ENCODE results near the gene AKAP6. TPM values are rescaled to one million over a fixed set of nuclear protein-coding genes. Genes with fewer than 3 reads are reported as not detected.

Gene AKAP6
- total RNA-seq, 1 donor from 2014 or later: 7.7 TPM

- Histone ChIP-seq H3K4me1 (no peaks in the 10 kb centered on the region), H3K36me3 (no peaks in the 10 kb centered on the region), H3K27me3 (no peaks in the 10 kb centered on the region), H3K27ac (no peak overlapping the region), H3K9me3 (no peaks in the 10 kb centered on the region), H3K4me3 (no peak overlapping the region)
- no peak for DNase-seq
- TF ChIP-seq CTCF (IDR thresholded peaks at IDR 0.05): no peak
- intact Hi-C loops (cut with DNase I): no loop called here
- ATAC-seq: no peak
Measured at GRCh38 chr14:32403688-32404087, 74.6 kb downstream of the AKAP6 start.

DNA sequence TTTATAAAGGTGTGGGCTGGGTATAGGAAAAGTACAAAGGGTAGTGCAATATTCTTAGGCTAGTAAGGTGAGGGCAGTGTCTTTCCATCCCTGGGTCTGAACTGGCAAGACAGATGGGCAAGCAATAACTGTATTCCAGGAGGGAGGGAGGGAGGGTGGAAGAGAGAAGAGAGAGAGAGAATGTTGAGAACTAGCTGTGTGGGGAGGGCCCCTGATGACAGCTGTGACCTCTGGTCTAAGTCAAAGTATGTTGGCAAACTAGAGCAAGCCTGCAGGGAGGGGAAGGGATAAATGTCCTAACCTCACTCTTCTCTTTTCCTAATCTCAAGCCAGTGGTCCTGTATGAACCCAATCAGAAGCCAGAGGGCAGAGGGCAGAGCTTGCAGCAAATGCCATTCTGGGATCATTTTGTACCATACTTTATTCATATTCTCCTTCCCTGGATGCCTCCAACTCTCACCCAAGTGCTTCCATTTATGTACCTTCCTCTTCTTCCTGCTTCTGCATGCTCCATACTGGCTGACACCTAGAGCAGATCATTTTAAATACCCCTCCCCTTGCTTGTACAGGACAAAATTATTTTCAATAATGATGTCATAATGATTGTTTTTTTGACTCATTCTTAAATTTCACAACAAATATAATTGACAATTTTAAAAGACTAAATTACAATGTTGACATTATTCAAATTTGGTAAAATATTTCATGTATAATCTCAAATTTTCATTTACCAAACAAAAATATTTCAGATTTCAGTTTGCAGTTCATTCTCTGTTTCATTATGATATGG, 75.9 kb downstream of the AKAP6 start:
- no peaks in the 10 kb centered on the region for H3K4me1 ChIP-seq
- DNase-seq (no peak), ATAC-seq (no peak)
- intact Hi-C loops (cut with DNase I): no loop called here
- no peak for TF ChIP-seq CTCF (IDR thresholded peaks at IDR 0.05)
- no peaks in the 10 kb centered on the region for H3K27me3 ChIP-seq
- no peaks in the 10 kb centered on the region for H3K36me3 ChIP-seq
- H3K4me3 ChIP-seq: no peak overlapping the region
- no peaks in the 10 kb centered on the region for H3K9me3 ChIP-seq
- H3K27ac ChIP-seq: no peak overlapping the region

- Histone ChIP-seq H3K4me1 (no peaks in the 10 kb centered on the region), H3K9me3 (no peaks in the 10 kb centered on the region), H3K27ac (no peak overlapping the region), H3K4me3 (no peak overlapping the region), H3K27me3 (no peaks in the 10 kb centered on the region), H3K36me3 (no peaks in the 10 kb centered on the region)
- DNase-seq (no peak), ATAC-seq (no peak)
- intact Hi-C loops (cut with DNase I): no loop called here
- no peak for TF ChIP-seq CTCF (IDR thresholded peaks at IDR 0.05)
Measured at GRCh38 chr14:32405856-32406255, 76.8 kb downstream of the AKAP6 start.

GRCh38 chr14:32407130-32407529, 78.0 kb downstream of the AKAP6 start:
- H3K9me3 ChIP-seq: no peaks in the 10 kb centered on the region
- DNase-seq: no peak

DNA sequence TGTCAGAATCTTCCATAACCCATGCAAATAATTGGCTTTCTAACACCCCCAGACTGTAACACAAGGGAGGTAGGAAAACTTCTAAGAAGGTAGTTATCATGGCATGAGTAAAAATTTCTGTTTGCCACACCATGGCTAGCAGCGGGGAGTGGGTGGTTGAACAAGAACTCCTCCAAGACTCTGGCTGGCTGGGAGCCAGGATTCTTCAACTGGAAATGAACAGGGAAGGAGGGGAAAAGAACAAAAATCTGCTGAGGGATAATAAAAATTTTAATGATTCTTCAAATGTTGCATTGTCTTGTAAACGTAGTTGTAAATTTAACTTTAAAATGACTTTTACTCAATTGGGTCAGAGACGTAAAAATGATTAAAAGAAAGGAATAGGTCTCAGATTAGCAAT, 78.9 kb downstream of the AKAP6 start:
- DNase-seq (no peak), ATAC-seq (no peak)

More at GRCh38 chr14:32407130-32407529, 78.0 kb downstream of the AKAP6 start:
- no peak for ATAC-seq
- Histone ChIP-seq H3K27me3 (no peaks in the 10 kb centered on the region), H3K4me3 (no peak overlapping the region), H3K4me1 (no peaks in the 10 kb centered on the region), H3K27ac (no peak overlapping the region), H3K36me3 (no peaks in the 10 kb centered on the region)
- no peak for TF ChIP-seq CTCF (IDR thresholded peaks at IDR 0.05)
- intact Hi-C loops (cut with DNase I): no loop called here

More for the DNA sequence above, 78.9 kb downstream of the AKAP6 start:
- Histone ChIP-seq H3K4me3 (no peak overlapping the region), H3K27ac (no peak overlapping the region), H3K4me1 (no peaks in the 10 kb centered on the region), H3K27me3 (no peaks in the 10 kb centered on the region), H3K36me3 (no peaks in the 10 kb centered on the region), H3K9me3 (no peaks in the 10 kb centered on the region)
- intact Hi-C loops (cut with DNase I): no loop called here
- TF ChIP-seq CTCF (IDR thresholded peaks at IDR 0.05): no peak
